HEK293 (cell line): ENCODE data around the gene CBX8.

ENCODE experiments used
- CTCF ChIA-PET: fragments of 350-600 bp; formaldehyde crosslinking; extraction: SDS; loops from one replicate; lab custom pipeline; 2021; ENCODE audit warnings: antibody characterized with exemption; lab: Yijun Ruan, JAX
- POLR2A ChIA-PET: fragments of 300-600 bp; formaldehyde crosslinking; extraction: SDS; loops from one replicate; lab custom pipeline; 2020; ENCODE audit warnings: antibody characterized with exemption, inconsistent platforms; lab: Yijun Ruan, JAX
- H3K27ac ChIP-seq: fragments of 200-500 bp; sonication (Bioruptor generic); 2 replicates; pipeline ENCODE4 v1.5.1; 2014; ENCODE audit warnings: low read depth, low read length, control low read depth, inconsistent platforms; ENCODE audit errors: extremely low read depth
- H3K36me3 ChIP-seq, 2 experiments: fragments of 200-500 bp in 1 of 2; sonication (Bioruptor generic) in 1 of 2; 1 replicate in 1 of 2; 2 replicates in 1 of 2; pipeline ENCODE4 v1.5.1; 2014 to 2017; ENCODE audit warnings: inconsistent platforms in 2 of 2, low read length in 2 of 2; ENCODE audit not compliant: control insufficient read depth in 2 of 2, insufficient read depth in 1 of 2
- H3K4me1 ChIP-seq: fragments of 200-500 bp; sonication (Bioruptor generic); 2 replicates; pipeline ENCODE4 v1.5.1; 2014; ENCODE audit warnings: mild to moderate bottlenecking, low read length, inconsistent platforms; ENCODE audit not compliant: control insufficient read depth, insufficient read depth
- H3K4me3 ChIP-seq: 2 replicates; pipeline ENCODE4 v1.5.1; 2011; ENCODE audit warnings: low read depth, mild to moderate bottlenecking, control low read depth, low read length, moderate library complexity
- H3K9me3 ChIP-seq: fragments of 200-500 bp; sonication (Bioruptor generic); 2 replicates; pipeline ENCODE4 v1.5.1; 2014; ENCODE audit warnings: low read depth, low read length, inconsistent platforms; ENCODE audit not compliant: control insufficient read depth, insufficient read depth
- EGR2 ChIP-seq: fragments of 450-650 bp; formaldehyde crosslinking; IDR thresholded peaks from 2 replicates; pipeline ENCODE4 v1.5.1; 2016; ENCODE audit warnings: low read depth, missing biosample characterization, missing genetic modification characterization
- GLIS1 ChIP-seq: fragments of 450-650 bp; formaldehyde crosslinking; IDR thresholded peaks from 2 replicates; pipeline ENCODE4 v1.5.1; 2016; ENCODE audit warnings: missing biosample characterization, missing genetic modification characterization
- IKZF3 ChIP-seq: fragments of 450-650 bp; IDR thresholded peaks from 2 replicates; pipeline ENCODE4 v1.5.0; 2018; ENCODE audit warnings: missing biosample characterization, mild to moderate bottlenecking, missing genetic modification characterization, moderate library complexity
- OSR2 ChIP-seq: fragments of 450-650 bp; formaldehyde crosslinking; IDR thresholded peaks from 2 replicates; pipeline ENCODE4 v1.5.1; 2016; ENCODE audit warnings: missing biosample characterization, missing genetic modification characterization
- PBX3 ChIP-seq: sonication (generic); formaldehyde crosslinking; IDR thresholded peaks from 2 replicates; pipeline ENCODE4 v1.8.1; 2022; ENCODE audit warnings: mild to moderate bottlenecking, moderate library complexity, missing genetic modification reagents
- ZBTB1 ChIP-seq: fragments of 450-650 bp; formaldehyde crosslinking; IDR thresholded peaks from 2 replicates; pipeline ENCODE4 v1.5.1; 2016; ENCODE audit warnings: missing biosample characterization, missing genetic modification characterization
- ZBTB10 ChIP-seq: fragments of 450-650 bp; formaldehyde crosslinking; IDR thresholded peaks from 2 replicates; pipeline ENCODE4 v1.5.1; 2016; ENCODE audit warnings: missing biosample characterization, missing genetic modification characterization
- ZNF19 ChIP-seq: fragments of 450-650 bp; formaldehyde crosslinking; IDR thresholded peaks from 2 replicates; pipeline ENCODE4; 2016; ENCODE audit warnings: missing biosample characterization, missing genetic modification characterization, low read depth
- ZNF266 ChIP-seq: fragments of 450-650 bp; formaldehyde crosslinking; IDR thresholded peaks from 2 replicates; pipeline ENCODE4 v1.5.1; 2016; ENCODE audit warnings: missing biosample characterization, missing genetic modification characterization, low read depth
- ZNF335 ChIP-seq: fragments of 450-650 bp; formaldehyde crosslinking; conservative IDR thresholded peaks from 2 replicates; pipeline ENCODE4 v1.5.1; 2016; ENCODE audit warnings: missing biosample characterization, missing genetic modification characterization
- ZNF488 ChIP-seq: fragments of 450-650 bp; formaldehyde crosslinking; IDR thresholded peaks from 2 replicates; pipeline ENCODE4 v1.5.1; 2016; ENCODE audit warnings: missing biosample characterization, missing genetic modification characterization
- ZNF560 ChIP-seq: fragments of 450-650 bp; formaldehyde crosslinking; IDR thresholded peaks from 2 replicates; pipeline ENCODE4 v1.5.1; 2017; ENCODE audit warnings: missing biosample characterization, missing genetic modification characterization, borderline replicate concordance
- ZNF580 ChIP-seq: fragments of 450-650 bp; formaldehyde crosslinking; IDR thresholded peaks from 2 replicates; pipeline ENCODE4 v1.5.1; 2016; ENCODE audit warnings: missing biosample characterization, missing genetic modification characterization
- ZNF654 ChIP-seq: fragments of 450-650 bp; formaldehyde crosslinking; IDR thresholded peaks from 2 replicates; pipeline ENCODE4 v1.5.1; 2016; ENCODE audit warnings: low read depth, missing biosample characterization, missing genetic modification characterization
- ZSCAN4 ChIP-seq: fragments of 450-650 bp; formaldehyde crosslinking; IDR thresholded peaks from 2 replicates; pipeline ENCODE4 v1.5.1; 2017; ENCODE audit warnings: missing biosample characterization, missing genetic modification characterization

The CBX8 gene

GRCh38 chr17:79809530-79810129 is 12.8 kb upstream of the CBX8 start:
- POLR2A ChIA-PET, result interaction anchor here (0.6 to 5.4 kb wide), 9 partner anchors 12 to 236 kb away, joined by 3 to 74 read pairs (median 8); partner anchors contain the start of genes CBX4 and CBX8
- peak overlapping the region; percentile 19 for H3K4me3 ChIP-seq
- CTCF ChIA-PET, result interaction anchor here (0.6 to 2.6 kb wide), 11 partner anchors 12 to 183 kb away, joined by 6 to 18 read pairs (median 8); partner anchors contain the start of gene CBX4

GRCh38 chr17:79808763-79809529 is 12.1 kb upstream of the CBX8 start:
- TF ChIP-seq ZSCAN4 (tag by site-specific recombination), result no peak
- no peak for TF ChIP-seq ZNF560 (tag by site-specific recombination)
- TF ChIP-seq GLIS1 (tag by site-specific recombination), result 0 out of 2 replicates have a peak, but pooled peaks have one; percentile 10
- peak; percentile 64 for TF ChIP-seq ZNF654 (tag by site-specific recombination)
- 0 out of 2 replicates have a peak, but pooled peaks have one; percentile 13 for TF ChIP-seq ZBTB10
- TF ChIP-seq IKZF3 (tag by site-specific recombination), result 0 out of 2 replicates have a peak, but pooled peaks have one; percentile 10
- ChIA-PET POLR2A (interaction anchor here (0.8 to 4.0 kb wide), 4 partner anchors 12 to 200 kb away, joined by 3 to 24 read pairs (median 10); partner anchors contain the start of genes CBX4 and CBX8), CTCF (interaction anchor here (0.5 to 4.1 kb wide), 29 partner anchors 9 to 1038 kb away, joined by 3 to 18 read pairs (median 4); partner anchors contain the start of genes CBX4 and CBX8)
- Histone ChIP-seq H3K36me3 (no peaks in the 10 kb centered on the region), H3K27ac (no peak overlapping the region), H3K9me3 (no peaks in the 10 kb centered on the region), H3K4me3 (no peak overlapping the region), H3K4me1 (peaks cover 17% of the 10 kb centered on the region)

More at GRCh38 chr17:79809530-79810129, 12.8 kb upstream of the CBX8 start:
- no peak overlapping the region; the same call in 1 of the 2 replicates for H3K27ac ChIP-seq
- no peaks in the 10 kb centered on the region for H3K36me3 ChIP-seq
- H3K9me3 ChIP-seq, result no peaks in the 10 kb centered on the region
- H3K4me1 ChIP-seq, result peaks cover 17% of the 10 kb centered on the region
- no peak for TF ChIP-seq PBX3 (CRISPR knock-in tag)
- TF ChIP-seq ZNF266 (tag by site-specific recombination), result no peak
- TF ChIP-seq ZNF19, result no peak
- TF ChIP-seq OSR2 (tag by site-specific recombination), result no peak
- no peak for TF ChIP-seq EGR2 (tag by site-specific recombination)
- TF ChIP-seq ZNF335 (tag by site-specific recombination), result peak; percentile 65
- no peak for TF ChIP-seq ZBTB1
- TF ChIP-seq ZNF488 (tag by site-specific recombination), result no peak
- TF ChIP-seq ZNF580 (tag by site-specific recombination), result no peak
